Cardiac muscle cell (in vitro differentiated cells and primary cell): ENCODE measurements around the gene TNFRSF4. TPM values are rescaled to one million over a fixed set of nuclear protein-coding genes. Genes with fewer than 3 reads are reported as not detected.

Source experiments
- DNase-seq, 2 donors: peaks; one replicate each; pipeline versions ENCODE4 v3.0.0 to v3.0.0-alpha.2; 2010 to 2017; ENCODE audit warnings: low read depth in 1 of 2, low spot score in 1 of 2
- H3K27ac ChIP-seq: fragments of 200-600 bp; sonication (generic); 2 replicates; pipeline ENCODE4 v1.5.1; 2016
- H3K27me3 ChIP-seq: fragments of 200-600 bp; sonication (generic); 2 replicates; pipeline ENCODE4 v1.6.0; 2016; ENCODE audit warnings: control low read depth
- H3K36me3 ChIP-seq: fragments of 200-600 bp; sonication (generic); 2 replicates; pipeline ENCODE4 v1.5.1; 2016; ENCODE audit warnings: control low read depth
- H3K4me1 ChIP-seq: fragments of 200-600 bp; sonication (generic); 2 replicates; pipeline ENCODE4 v1.8.1; 2017; ENCODE audit warnings: low read depth, mild to moderate bottlenecking, mixed run types
- H3K4me3 ChIP-seq: fragments of 200-600 bp; sonication (generic); 2 replicates; pipeline ENCODE4 v1.5.1; 2016; ENCODE audit warnings: mild to moderate bottlenecking
- H3K9me3 ChIP-seq: fragments of 200-600 bp; sonication (generic); 2 replicates; pipeline ENCODE4 v1.5.1; 2017; ENCODE audit warnings: low read depth, mild to moderate bottlenecking, control low read depth
- CTCF ChIP-seq: IDR thresholded peaks from 2 replicates; pipeline ENCODE4 v1.5.1; 2012; ENCODE audit warnings: low read depth, mild to moderate bottlenecking, low read length
- polyA plus RNA-seq: library from polyadenylated mRNA; unstranded; fragments of >200 nt; fragmentation: Nextera tagmentation; extraction: Ambion mirVana; gene quantifications from 2 replicates; pipeline ENCODE4 v1.2.1, GENCODE V29; 2016
- total RNA-seq: library from RNA; depleted of rRNA; stranded (reverse); fragments of >200 nt; gene quantifications from 2 replicates; pipeline ENCODE4 v1.2.3, GENCODE V29; 2016

The TNFRSF4 gene
- total and polyA plus RNA-seq, 2 experiments from 2014 or later: not detected

- DNase-seq: no peak
- Histone ChIP-seq H3K27me3 (no peaks in the 10 kb centered on the region), H3K9me3 (no peaks in the 10 kb centered on the region), H3K27ac (no peak overlapping the region), H3K36me3 (peaks cover 7% of the 10 kb centered on the region), H3K4me3 (no peak overlapping the region), H3K4me1 (peaks cover 18% of the 10 kb centered on the region)
- no peak for TF ChIP-seq CTCF
Observed at GRCh38 chr1:1228187-1228586, 14.2 kb upstream of the TNFRSF4 start.

DNA sequence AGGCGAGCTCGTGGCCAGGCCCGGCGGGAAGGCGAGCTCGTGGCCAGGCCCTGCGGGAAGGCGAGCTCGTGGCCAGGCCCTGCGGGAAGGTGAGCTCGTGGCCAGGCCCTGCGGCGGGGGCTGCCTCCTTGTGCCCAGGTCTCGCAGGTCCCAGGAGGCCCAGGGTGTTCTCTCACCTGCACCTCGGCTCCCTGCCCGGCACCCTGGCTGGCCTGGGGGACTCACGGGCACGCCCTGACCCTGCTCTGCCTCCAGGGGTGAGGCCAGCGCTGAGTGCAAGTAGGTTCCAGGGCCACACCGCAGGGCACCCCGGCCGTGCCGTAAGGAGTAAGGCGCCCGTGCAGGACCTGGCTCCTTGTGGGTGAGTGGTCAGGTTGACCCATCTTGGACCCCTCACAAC is 13.4 kb upstream of the TNFRSF4 start:
- no peak for TF ChIP-seq CTCF
- Histone ChIP-seq H3K9me3 (no peaks in the 10 kb centered on the region), H3K27me3 (no peaks in the 10 kb centered on the region), H3K4me3 (no peak overlapping the region), H3K27ac (no peak overlapping the region), H3K36me3 (peaks cover 14% of the 10 kb centered on the region), H3K4me1 (peaks cover 18% of the 10 kb centered on the region)
- DNase-seq: no peak

DNA sequence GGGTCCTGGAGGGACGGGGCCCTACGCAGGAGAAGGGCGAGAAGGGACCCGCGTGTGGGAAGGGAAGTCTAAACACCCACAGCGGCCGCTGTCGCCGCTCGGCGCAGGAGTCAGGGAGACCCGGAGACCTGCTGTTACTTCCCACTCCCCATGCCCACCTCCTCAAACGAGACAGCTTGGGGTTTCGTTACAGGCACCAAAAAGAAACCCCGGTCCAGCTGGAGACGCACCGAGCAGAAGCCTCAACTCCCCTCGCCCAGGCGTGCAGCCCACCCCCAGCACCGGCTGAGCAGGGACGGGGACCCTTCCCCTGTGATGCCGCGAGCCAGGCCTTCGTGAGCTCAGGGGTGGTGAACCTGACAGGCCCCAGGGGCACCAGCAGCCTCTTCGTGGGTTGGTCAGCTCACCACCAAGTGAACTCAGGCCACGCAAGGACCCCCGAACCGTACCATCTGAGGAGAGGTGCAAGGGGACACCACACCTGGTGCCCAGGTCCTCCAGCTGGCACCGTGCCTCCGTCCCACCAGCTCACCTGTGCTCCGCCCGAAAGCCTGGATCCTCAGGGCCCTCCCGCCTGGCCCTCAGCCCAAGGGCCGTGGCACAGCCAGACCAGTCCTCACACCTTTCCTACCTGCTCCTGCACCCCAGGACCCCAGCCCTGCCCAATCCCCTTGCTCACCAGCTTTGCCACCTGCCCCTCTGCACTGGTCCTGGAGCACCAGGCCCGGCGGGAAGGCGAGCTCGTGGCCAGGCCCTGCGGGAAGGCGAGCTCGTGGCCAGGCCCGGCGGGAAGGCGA is 12.8 kb upstream of the TNFRSF4 start:
- no peaks in the 10 kb centered on the region for H3K9me3 ChIP-seq
- H3K36me3 ChIP-seq: peaks cover 20% of the 10 kb centered on the region
- no peak overlapping the region for H3K27ac ChIP-seq
- H3K27me3 ChIP-seq: no peaks in the 10 kb centered on the region
- H3K4me3 ChIP-seq: no peak overlapping the region
- TF ChIP-seq CTCF: no peak
- DNase-seq: no peak
- peaks cover 18% of the 10 kb centered on the region for H3K4me1 ChIP-seq

- H3K9me3 ChIP-seq: no peaks in the 10 kb centered on the region
- H3K4me3 ChIP-seq: no peak overlapping the region
- DNase-seq: no peak
- no peaks in the 10 kb centered on the region for H3K27me3 ChIP-seq
- no peak for TF ChIP-seq CTCF
- H3K36me3 ChIP-seq: peaks cover 23% of the 10 kb centered on the region
- H3K4me1 ChIP-seq: peaks cover 16% of the 10 kb centered on the region
- no peak overlapping the region for H3K27ac ChIP-seq
Observed at GRCh38 chr1:1225913-1226312, 12.0 kb upstream of the TNFRSF4 start.

GRCh38 chr1:1225238-1225845 is 11.4 kb upstream of the TNFRSF4 start:
- Histone ChIP-seq H3K9me3 (no peaks in the 10 kb centered on the region), H3K4me1 (peaks cover 10% of the 10 kb centered on the region), H3K27ac (no peak overlapping the region), H3K27me3 (no peaks in the 10 kb centered on the region), H3K36me3 (peaks cover 24% of the 10 kb centered on the region), H3K4me3 (no peak overlapping the region)
- no peak for DNase-seq
- no peak for TF ChIP-seq CTCF
